Measurements from ENCODE around the gene PYHIN1. TPM values are rescaled to one million over a fixed set of nuclear protein-coding genes. Genes with fewer than 3 reads are reported as not detected.

The PYHIN1 gene
- total RNA-seq, 1 experiment from 2014 or later: not detected

GRCh38 chr1:159011751-159012150 lies 80.4 kb downstream of the PYHIN1 start:
- Mint-ChIP-seq H3K36me3 (ENCODE audit: insufficient read depth, unreplicated experiment) (peaks cover 16% of the 10 kb centered on the region), H3K9me3 (ENCODE audit: low read depth, unreplicated experiment) (no peaks in the 10 kb centered on the region), H3K27me3 (ENCODE audit: unreplicated experiment) (no peaks in the 10 kb centered on the region), H3K27ac (ENCODE audit: unreplicated experiment) (peak overlapping the region; percentile 5), H3K4me1 (ENCODE audit: low read depth, unreplicated experiment) (peaks cover 10% of the 10 kb centered on the region), H3K4me3 (ENCODE audit: low read depth, unreplicated experiment) (no peak overlapping the region)
- no peak for DNase-seq
- intact Hi-C loops (cut with micrococcal nuclease; ENCODE audit: unreplicated experiment): loop anchor here (10.0 kb wide), 1 partner anchor 1517 kb away; no protein-coding TSS in a partner anchor
- CTCF ChIA-PET: no interaction called here
- TF ChIP-seq CTCF (IDR thresholded peaks at IDR 0.05; ENCODE audit: unreplicated experiment): no peak
- BruUV-seq (replicated peaks): no TSS peak

- Mint-ChIP-seq H3K27me3 (ENCODE audit: unreplicated experiment) (no peaks in the 10 kb centered on the region), H3K36me3 (ENCODE audit: insufficient read depth, unreplicated experiment) (peaks cover 20% of the 10 kb centered on the region), H3K27ac (ENCODE audit: unreplicated experiment) (no peak overlapping the region), H3K4me3 (ENCODE audit: low read depth, unreplicated experiment) (no peak overlapping the region), H3K4me1 (ENCODE audit: low read depth, unreplicated experiment) (peaks cover 10% of the 10 kb centered on the region), H3K9me3 (ENCODE audit: low read depth, unreplicated experiment) (no peaks in the 10 kb centered on the region)
- CTCF ChIA-PET: no interaction called here
- intact Hi-C loops (cut with micrococcal nuclease; ENCODE audit: unreplicated experiment): loop anchor here (10.0 kb wide), 1 partner anchor 1518 kb away; no protein-coding TSS in a partner anchor
- TF ChIP-seq CTCF (IDR thresholded peaks at IDR 0.05; ENCODE audit: unreplicated experiment): no peak
- no peak for DNase-seq
- no TSS peak for BruUV-seq (replicated peaks)
Observed at GRCh38 chr1:159012495-159012894, 81.1 kb downstream of the PYHIN1 start.

GRCh38 chr1:159014003-159014571 lies 82.7 kb downstream of the PYHIN1 start:
- CTCF ChIA-PET: no interaction called here

GRCh38 chr1:159014851-159015250 lies 83.5 kb downstream of the PYHIN1 start:
- no peak for DNase-seq
- intact Hi-C loops (cut with micrococcal nuclease; ENCODE audit: unreplicated experiment): loop anchor here (10.0 kb wide), 1 partner anchor 1520 kb away; no protein-coding TSS in a partner anchor
- Mint-ChIP-seq H3K9me3 (ENCODE audit: low read depth, unreplicated experiment) (no peaks in the 10 kb centered on the region), H3K27me3 (ENCODE audit: unreplicated experiment) (no peaks in the 10 kb centered on the region), H3K4me3 (ENCODE audit: low read depth, unreplicated experiment) (no peak overlapping the region), H3K4me1 (ENCODE audit: low read depth, unreplicated experiment) (peaks cover 10% of the 10 kb centered on the region), H3K36me3 (ENCODE audit: insufficient read depth, unreplicated experiment) (peaks cover 33% of the 10 kb centered on the region), H3K27ac (ENCODE audit: unreplicated experiment) (no peak overlapping the region)
- no peak for TF ChIP-seq CTCF (IDR thresholded peaks at IDR 0.05; ENCODE audit: unreplicated experiment)
- BruUV-seq (replicated peaks): no TSS peak
- CTCF ChIA-PET: no interaction called here

More at GRCh38 chr1:159014003-159014571, 82.7 kb downstream of the PYHIN1 start:
- Mint-ChIP-seq H3K9me3 (ENCODE audit: low read depth, unreplicated experiment) (no peaks in the 10 kb centered on the region), H3K27ac (ENCODE audit: unreplicated experiment) (no peak overlapping the region), H3K27me3 (ENCODE audit: unreplicated experiment) (no peaks in the 10 kb centered on the region), H3K4me3 (ENCODE audit: low read depth, unreplicated experiment) (no peak overlapping the region), H3K4me1 (ENCODE audit: low read depth, unreplicated experiment) (peaks cover 10% of the 10 kb centered on the region), H3K36me3 (ENCODE audit: insufficient read depth, unreplicated experiment) (peaks cover 28% of the 10 kb centered on the region)
- intact Hi-C loops (cut with micrococcal nuclease; ENCODE audit: unreplicated experiment): loop anchor here (10.0 kb wide), 1 partner anchor 1519 kb away; no protein-coding TSS in a partner anchor
- TF ChIP-seq CTCF (IDR thresholded peaks at IDR 0.05; ENCODE audit: unreplicated experiment): no peak
- no TSS peak for BruUV-seq (replicated peaks)
- DNase-seq: no peak
